GM15510 (cell line): ENCODE data around the gene LAMTOR2.

ENCODE experiments used
- POLR2A ChIP-seq: IDR thresholded peaks from 3 replicates; pipeline ENCODE4 v1.6.1; 2011; ENCODE audit warnings: borderline replicate concordance; ENCODE audit not compliant: insufficient read length; ENCODE audit errors: extremely low read depth

The LAMTOR2 gene

GRCh38 chr1:156097499-156098178 lies 43.1 kb downstream of the LAMTOR2 start:
- TF ChIP-seq POLR2A, result no peak

GRCh38 chr1:156098784-156099183 lies 44.2 kb downstream of the LAMTOR2 start:
- no peak for TF ChIP-seq POLR2A

GRCh38 chr1:156099282-156099681 lies 44.7 kb downstream of the LAMTOR2 start:
- no peak for TF ChIP-seq POLR2A

GRCh38 chr1:156100205-156100995 lies 45.8 kb downstream of the LAMTOR2 start:
- no peak for TF ChIP-seq POLR2A

GRCh38 chr1:156101880-156102279 lies 47.3 kb downstream of the LAMTOR2 start:
- TF ChIP-seq POLR2A, result no peak

GRCh38 chr1:156102633-156103511 lies 48.3 kb downstream of the LAMTOR2 start:
- TF ChIP-seq POLR2A, result no peak

- no peak for TF ChIP-seq POLR2A
These were observed 49.0 kb downstream of the LAMTOR2 start for GRCh38 chr1:156103521-156103947.

GRCh38 chr1:156104065-156104810 lies 49.7 kb downstream of the LAMTOR2 start:
- TF ChIP-seq POLR2A, result no peak

GRCh38 chr1:156104861-156105832 lies 50.6 kb downstream of the LAMTOR2 start:
- no peak for TF ChIP-seq POLR2A

- TF ChIP-seq POLR2A, result no peak
These were observed 52.3 kb downstream of the LAMTOR2 start for GRCh38 chr1:156106624-156107488.

- TF ChIP-seq POLR2A, result no peak
These were observed 53.5 kb downstream of the LAMTOR2 start for GRCh38 chr1:156108057-156108456.
